ENCODE measurements around the gene ASXL1.

The ASXL1 gene

DNA sequence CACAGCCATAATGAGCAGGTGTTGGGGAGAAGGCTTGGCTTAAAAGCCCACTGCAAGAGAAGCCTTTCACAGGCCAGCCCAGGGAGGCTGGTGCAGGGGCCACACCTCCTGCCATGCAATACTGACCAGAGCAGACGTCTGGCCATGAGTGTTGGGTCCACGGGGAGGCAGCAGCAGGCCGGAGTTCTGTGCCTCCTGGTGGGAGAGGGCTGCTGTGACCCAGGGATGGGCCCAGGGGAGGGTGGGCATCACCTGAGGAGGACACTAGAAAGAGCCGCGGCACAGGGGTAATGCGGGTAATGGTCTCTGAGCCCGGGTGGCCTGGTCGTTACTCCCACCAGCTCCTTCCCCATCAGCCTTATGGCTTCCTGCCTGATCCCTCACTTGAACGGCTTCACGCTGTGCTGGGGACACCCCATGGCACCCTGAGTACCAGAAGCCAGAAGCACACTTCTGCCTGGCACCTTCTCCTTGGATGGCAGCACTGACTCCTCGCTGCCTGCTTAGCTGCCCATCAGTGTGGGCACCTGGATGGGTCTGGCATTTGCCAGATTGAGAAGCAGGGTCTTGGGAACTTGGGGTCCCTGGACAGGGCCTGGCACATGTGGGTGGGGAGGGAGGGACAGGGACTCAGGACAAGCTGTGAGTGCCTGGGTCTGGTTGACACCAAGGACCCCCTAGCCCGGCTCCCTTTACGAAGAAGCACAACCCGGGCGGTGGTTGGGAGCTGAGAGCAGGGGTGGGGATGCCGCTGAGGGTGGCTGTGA is 108.8 kb downstream of the ASXL1 start:
- no peak for DNase-seq (ENCODE audit: low read depth)

DNA sequence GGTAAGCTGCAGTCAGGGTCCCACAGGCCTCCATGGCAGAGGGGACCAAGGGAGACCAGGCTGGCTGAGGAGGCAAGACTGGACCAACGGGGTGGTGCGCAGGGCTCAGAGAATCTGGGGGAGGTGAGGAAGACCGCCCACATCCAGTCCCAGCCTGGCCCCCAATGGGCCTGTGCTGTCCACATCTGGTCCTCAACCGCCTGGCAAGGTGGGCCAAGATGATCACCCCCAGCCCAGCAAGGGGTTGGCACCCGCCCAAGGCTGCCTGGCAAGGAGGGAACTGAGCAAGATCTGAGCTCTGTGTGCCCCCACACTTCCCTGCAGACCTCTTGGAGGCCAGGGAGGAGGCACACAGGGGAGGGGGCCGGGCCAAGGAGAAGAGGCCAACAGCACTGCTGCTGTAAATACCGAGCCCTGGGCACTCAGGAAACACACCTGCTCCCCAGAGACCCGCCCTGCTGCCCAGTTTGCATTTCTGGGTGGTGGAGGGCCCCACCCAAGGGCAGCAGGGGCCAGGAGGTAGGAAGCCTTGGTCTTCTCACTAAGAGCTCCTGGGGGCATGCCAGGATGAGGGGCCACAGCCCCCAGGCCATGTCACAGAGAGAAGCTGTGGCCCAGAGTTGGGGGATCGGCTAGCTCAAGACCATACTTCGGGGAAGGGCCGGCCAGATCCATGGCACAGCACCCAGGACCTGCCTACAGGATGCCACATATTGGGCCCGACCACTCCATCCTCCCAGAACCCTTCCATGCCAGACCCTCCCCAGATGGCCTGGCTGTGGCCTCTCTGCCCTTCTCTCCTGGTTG is 109.6 kb downstream of the ASXL1 start:
- DNase-seq (ENCODE audit: low read depth) = no peak

DNA sequence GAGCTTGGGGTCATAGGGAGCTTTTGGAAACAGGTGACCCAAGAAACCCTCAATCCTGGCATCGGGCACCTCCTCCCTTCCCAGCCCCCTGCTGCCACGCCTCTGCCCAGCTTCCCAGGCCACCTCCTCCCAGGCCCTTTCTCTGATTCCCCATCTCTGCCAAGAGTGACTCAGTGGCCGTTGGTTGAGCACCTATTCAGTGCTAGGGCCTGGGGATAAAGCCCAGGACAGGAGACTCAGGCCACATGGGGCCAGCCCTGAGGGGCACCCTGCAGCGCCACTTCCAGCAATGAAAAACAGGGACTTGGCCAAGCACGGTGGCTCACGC is 110.1 kb downstream of the ASXL1 start:
- no peak for DNase-seq (ENCODE audit: low read depth)

GRCh38 chr20:32468860-32469259 is 110.7 kb downstream of the ASXL1 start:
- no peak for DNase-seq (ENCODE audit: low read depth)

- DNase-seq (ENCODE audit: low read depth) = no peak
Measured at GRCh38 chr20:32470025-32470861, 112.1 kb downstream of the ASXL1 start.

DNA sequence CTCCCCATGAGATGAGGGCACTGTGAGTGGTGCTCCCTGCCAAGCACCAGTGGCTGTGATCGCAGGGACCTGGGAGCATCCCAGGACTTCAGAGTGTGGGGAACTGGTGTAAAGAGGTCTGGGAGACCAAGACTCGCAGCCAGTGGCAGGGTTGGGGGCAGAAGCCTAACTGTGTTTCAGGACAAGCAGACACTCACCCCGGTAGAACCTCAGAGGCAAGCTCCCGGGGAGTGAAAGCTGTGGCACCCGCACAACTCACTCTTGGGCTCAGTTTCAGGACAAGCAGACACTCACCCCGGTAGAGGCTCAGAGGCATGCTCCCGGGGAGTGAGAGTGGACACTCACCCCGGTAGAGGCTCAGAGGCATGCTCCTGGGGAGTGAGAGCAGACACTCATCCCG is 112.8 kb downstream of the ASXL1 start:
- no peak for DNase-seq (ENCODE audit: low read depth)

GRCh38 chr20:32472581-32473207 is 114.6 kb downstream of the ASXL1 start:
- DNase-seq (ENCODE audit: low read depth) = no peak

- no peak for DNase-seq (ENCODE audit: low read depth)
Measured at GRCh38 chr20:32473231-32474008, 115.3 kb downstream of the ASXL1 start.

GRCh38 chr20:32474009-32474716 is 116.0 kb downstream of the ASXL1 start:
- DNase-seq (ENCODE audit: low read depth) = no peak

DNA sequence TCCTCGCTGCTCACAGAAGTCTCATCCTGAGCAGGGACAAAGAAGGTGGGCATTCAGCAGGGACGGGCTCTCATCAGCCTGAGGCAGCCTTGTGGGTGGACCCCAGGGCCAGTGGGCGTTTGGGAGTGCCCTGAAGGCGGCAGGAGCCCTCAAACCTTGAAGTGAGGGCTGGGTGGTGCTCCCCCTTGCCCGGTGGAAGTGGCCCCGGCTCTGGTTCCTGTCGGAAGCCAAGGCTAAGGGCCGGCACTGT is 116.5 kb downstream of the ASXL1 start:
- DNase-seq (ENCODE audit: low read depth) = no peak

- no peak for DNase-seq (ENCODE audit: low read depth)
Measured at GRCh38 chr20:32474967-32475811, 117.1 kb downstream of the ASXL1 start.

DNA sequence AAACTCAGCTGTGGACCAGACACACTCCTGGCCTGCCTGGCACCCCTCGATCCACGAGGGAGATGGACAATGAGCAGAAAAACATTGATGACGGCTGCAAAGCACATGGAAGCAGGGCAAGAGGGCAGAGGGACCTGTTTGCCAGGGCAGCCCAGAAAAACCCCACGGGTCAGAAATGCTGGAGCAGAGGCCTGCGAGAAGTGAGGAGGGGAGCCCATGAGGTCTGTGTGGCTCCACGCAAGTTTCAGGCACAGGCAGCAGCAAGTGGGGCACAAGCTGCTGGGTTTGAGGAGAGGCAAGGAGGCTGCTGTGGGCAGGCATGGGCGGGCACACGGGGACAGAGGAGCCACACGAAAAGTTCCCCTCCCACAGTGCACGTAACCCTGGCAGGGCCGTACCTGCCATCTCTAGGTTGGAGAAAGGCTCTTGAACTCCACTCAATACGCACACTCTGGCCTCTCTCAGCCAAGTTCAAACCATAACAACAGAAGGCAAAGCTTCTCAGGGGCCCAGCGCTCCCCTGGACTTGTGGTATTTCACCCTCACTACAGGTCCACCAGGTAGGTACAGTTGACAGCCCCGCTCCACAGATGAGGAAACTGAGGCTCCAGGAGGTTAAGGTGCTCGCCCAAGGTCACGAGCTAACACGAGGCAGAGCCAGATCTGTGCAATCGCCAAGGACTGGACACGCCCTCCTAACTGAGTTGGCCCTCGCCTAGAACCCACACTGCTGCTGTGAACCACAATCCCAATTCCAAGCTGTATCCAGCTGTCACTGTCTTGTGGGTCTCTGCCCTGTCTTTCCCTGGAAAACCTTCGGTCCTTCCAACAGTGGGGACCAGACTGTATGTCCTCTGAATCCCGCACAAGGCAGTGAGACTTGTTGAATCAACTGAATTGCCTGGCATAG is 118.8 kb downstream of the ASXL1 start:
- no peak for DNase-seq (ENCODE audit: low read depth)

- no peak for DNase-seq (ENCODE audit: low read depth)
Measured at GRCh38 chr20:32477594-32478512, 119.7 kb downstream of the ASXL1 start.

DNA sequence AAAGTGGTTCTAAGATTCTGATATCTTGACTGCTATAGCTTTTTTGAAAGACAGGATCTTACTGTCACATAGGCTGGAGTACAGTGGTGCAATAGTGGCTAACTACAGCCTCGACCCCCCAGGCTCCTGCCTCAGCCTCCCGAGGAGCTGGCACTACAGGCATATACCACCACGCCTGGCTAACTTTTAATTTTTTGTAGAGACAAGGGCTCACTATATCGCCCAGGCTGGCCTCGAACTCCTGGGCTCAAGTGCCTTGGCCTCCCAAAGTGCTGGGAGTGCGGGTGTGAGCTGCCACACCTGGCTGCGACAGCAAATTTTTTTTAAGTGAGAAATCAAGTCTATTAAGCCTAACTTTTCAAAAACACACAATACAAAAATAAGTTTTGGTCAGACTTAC is 120.4 kb downstream of the ASXL1 start:
- DNase-seq (ENCODE audit: low read depth) = no peak

- no peak for DNase-seq (ENCODE audit: low read depth)
Measured at GRCh38 chr20:32479012-32479411, 120.9 kb downstream of the ASXL1 start.

GRCh38 chr20:32479697-32480171 is 121.6 kb downstream of the ASXL1 start:
- no peak for DNase-seq (ENCODE audit: low read depth)

DNA sequence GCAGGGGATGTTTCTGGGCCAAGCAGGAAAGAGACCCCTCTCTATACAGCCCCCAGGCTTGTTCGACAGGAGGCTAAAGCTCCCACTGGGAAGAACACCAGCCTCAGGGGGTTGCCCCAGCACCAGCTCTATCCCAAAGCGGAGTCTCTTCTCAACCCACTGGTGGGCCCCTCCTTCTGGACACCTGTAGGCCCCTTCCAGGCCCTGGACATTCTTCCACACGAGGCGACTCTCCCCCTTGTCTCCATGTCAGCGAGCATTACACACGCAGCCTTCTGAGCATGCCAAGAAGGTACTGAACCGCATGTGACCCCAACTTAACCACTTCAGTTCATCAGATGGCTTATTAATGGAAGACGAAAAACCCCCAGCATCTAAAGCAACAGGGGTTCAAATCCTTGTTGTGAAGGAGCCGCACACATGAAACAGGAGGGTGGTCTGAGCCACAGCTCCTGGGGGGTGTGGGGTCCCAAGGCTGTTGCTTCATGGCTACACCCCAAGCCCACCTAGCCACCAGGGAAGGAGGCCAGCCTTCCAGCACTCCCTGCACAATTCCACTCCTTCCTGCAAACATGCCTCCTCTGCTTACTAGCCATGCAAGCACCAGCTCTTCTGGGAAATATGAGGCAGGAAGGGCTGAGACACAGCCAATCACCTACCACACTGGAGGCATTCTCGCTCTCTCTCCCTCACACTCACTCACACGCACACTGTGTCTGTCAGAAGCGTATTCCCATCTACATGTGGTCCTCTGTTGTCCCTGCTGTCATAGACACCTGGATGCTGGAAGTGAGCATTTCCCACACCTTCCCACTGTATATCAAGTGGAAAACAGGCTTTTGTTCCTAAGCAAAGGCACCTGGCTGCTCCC is 122.5 kb downstream of the ASXL1 start:
- no peak for DNase-seq (ENCODE audit: low read depth)
